HG03571 (cell line): ENCODE data around the gene PRR30.

Experiments
- ATAC-seq: cut with Tn5 transposase; IDR thresholded peaks from one replicate; pipeline ENCODE4 v1.9.1; 2021; ENCODE audit not compliant: unreplicated experiment

The PRR30 gene

DNA sequence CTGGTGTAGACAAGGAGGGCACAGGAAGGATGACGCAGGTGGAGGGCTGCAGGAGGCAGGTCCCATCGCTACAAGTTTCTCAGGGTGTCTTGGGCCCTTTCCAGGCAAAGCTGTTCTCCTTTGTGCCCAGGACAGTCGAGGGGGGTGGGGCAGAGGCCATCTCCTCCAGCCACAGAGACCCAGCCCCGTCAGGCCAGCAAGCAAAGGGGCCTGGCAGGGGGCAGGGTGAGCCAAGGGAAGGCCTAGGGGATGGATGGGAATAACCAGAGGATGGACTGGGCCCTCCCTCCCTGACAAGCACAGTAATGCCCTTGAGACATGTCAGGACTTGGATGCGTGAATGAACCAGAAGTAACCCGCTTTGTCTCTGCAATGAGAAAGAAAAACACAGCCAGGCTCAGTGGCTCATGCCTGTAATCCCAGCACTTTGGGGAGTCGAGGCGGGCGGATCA lies 15.9 kb upstream of the PRR30 start:
- no peak for ATAC-seq

DNA sequence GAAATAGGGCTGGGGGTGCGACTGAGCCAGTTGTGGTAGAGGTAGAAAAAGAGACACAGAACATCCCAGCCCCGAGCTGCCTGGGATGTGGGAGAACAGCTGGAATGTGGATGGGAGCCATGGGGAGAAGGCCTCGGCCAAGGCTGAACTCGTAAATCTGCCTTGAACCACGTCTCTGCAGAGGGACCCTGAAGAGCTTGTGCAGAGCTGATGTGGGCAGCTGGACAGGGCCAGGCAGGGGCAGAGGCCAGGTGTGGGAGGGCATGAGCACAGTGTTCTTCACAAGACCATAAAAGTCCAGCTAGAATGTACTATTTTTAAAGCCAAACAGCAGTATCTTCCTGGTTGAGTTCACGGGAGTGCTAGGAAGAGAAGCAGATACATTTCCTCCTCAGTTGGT lies 15.3 kb upstream of the PRR30 start:
- no peak for ATAC-seq

DNA sequence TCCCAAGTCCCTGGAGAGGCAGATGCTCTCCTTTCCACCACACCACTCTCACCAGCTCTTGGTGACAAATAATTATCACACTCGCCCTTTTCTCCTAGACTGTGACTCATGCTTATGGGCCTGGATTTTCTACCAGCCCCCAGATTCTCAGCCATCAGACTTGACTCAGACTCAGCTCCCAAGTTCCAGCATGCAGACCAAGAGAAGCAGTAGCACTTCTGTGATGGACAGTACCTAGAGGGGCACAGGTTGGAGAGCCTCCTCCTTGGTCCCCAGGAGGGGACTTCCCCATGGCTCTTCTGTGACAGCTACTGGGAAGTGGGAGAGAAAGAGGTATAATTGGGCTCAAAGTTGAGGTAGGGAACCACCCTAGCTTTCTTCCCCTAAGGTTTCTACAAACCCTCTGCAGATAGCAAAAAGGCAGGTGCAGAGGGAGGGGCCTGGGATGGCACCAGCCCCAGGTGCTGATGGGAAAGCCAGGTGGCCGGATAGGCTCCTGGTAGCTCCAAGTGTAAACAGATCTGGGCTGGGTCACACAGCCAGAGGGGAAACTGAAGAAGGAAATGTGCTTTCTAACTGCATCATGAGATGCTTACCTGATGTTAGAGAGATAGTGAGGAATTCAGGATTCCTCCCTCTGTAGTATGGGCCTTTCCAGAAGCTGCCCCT lies 13.7 kb upstream of the PRR30 start:
- no peak for ATAC-seq

DNA sequence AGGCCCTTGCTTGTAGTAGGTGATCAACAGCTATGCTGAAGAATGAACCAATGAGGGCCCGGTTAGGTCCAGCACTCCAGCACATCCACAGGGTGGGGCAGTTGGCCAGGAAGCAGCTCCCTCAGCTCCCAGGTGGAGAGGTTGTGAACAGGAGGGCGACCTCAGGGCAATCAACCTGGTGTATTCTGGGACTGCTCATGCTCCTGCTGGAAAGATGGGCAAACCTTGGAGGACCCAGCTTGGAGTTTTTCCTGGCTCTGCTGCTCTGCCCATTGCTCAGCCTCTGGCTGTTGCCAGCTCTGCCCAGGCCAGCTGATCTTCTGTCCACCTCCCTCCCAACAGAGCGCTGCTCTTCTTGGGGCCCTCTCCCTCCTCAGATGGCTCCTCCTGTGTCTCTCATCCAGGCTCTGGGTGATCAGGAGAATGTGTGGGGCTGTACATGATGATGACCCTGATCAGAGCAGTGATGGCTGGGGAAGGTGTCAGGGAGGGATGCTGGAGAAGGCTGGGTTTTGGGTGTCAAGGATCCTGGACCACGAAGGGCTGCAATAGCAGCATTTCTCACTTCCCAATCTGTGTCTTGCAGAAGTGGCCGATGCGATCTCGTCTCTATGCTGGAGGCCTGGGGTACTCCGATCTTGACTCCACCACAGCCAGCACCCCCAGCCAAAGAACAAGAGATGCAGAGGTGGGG lies 13.0 kb upstream of the PRR30 start:
- ATAC-seq = no peak

DNA sequence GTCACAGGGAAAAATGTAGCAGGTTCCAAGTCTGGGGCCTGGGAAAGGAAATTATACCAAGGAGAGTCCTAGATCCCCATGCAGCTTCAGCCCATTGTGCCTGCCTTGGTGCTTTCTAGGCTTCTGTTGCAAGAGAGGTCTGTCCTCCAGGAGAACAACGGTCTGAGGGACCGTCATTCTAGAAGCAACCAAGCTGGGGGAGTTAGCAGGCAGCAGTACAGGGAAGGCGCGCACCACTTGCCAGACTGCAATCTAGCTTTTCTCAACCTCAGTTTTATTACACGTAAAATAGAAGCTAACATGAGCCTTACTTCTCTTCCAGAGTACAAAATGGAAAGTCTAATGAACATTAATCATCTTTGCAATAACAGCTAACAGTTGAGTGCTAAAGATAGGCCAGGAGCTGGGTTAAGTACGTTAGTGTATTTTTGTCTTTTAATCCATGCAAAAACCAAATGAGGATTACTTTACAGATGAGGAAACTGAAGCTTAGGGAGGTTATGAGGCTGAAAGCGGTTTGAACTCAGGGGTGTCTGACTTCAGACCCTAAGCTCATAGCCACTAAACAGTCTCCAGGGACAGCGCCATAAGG lies 11.5 kb upstream of the PRR30 start:
- no peak for ATAC-seq

DNA sequence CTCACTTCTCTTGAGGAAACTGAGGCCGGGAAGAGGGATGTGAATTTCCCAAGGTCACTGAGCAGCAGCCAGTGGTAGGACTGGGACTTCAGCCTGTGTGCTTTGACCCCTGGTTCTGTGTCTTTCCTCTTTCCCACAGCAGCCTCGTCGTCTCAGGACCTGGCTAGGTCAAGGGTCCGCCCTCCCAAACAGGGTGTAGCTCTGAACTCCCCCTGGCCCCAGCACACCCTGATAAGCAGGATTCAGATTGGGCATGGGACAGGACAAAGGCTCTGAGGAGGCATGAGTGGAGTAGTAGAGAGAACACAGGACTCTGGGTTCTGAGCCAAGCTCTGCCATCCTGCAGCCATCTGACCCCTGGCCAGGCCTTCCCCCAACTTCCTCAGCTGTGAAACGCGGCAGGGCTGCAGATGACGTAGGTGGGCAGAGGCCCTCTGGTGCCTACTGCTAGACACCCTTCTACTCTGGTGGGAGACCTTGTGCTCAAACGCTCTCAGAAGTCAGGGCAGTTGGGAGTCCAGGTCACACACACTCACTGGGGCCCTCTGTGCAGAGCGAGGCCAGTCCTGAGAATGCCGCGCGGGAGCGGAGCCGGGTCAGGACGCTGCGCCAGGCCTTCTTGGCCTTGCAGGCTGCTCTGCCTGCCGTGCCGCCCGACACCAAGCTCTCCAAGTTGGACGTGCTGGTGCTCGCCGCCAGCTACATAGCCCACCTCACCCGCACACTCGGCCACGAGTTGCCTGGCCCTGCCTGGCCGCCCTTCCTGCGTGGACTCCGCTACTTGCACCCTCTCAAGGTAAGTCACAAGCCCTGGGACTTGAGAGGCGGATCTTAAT lies 10.6 kb upstream of the PRR30 start:
- no peak for ATAC-seq

DNA sequence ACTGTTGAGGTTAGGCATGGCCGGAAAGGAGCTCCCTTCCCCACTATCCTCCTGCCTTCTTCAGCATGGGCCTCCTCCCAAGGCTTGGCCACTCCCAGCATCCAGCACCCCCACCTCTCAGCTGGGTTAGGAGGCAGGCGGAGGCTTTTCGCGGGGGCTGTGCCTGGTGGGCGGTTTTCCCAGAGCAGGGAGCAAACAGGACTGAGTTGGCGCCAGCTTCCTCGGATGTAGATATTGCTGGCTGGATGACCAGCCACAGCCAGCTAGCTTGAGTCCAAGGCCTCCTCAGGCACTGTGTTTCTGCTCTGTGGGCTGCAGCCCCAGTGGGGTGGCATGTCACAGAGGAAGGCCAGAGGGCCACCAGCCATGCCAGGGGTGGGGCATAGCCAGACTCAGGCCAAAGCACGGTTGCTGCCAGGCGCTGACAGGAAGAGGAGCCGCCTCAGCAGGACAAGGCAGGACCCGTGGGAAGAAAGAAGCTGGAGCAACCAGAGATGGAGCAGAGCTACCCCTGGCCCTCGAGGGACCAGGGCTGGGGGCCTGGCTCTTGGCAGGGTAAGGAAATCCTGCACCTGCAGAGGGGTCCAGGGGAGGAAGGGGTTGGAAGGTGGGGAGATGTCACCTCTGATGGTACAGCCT lies 9.7 kb upstream of the PRR30 start, which contains the start of gene TCF23:
TCF23 (plus strand) TSS at position 204 of the 639 bp plus-strand sequence; CDS start at position 334, 130 bp downstream.
- ATAC-seq = no peak

DNA sequence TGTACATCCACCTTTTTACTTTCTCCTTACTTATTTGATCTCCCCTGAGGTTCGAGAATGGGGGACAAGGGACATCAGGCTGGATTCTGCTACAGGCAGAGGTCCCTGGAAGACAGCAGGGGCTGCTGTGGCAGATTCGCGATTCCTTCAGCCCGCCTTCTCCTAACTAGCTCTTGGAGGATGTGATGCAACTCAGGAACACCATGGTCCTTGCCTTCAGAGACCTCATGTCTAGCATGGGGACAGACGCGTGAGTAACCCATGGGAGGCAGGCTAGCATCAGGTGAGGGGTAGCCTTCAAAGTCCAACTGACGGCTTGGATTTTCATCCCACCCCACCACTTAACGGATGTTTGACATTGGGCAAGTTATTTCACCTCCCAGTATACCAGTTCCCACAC lies 8.7 kb upstream of the PRR30 start:
- ATAC-seq = no peak

DNA sequence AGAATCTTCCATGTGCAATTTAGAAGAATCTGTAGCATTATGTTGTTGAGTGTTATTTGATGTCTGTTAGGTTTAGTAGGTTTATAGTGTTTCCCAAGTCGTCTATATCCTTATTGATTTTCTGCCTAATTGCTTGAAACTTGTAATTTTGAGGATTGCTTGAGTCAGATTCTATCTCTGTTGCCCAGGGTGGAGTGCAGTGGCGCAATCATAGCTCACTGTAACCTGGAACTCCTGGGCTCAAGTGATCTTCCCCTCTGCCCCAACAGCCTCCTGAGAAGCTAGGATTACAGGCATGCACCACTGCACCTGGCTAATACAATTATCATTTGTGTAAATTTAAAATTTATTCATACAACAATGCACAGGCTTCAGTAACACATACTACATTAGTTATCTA lies 6.5 kb upstream of the PRR30 start:
- no peak for ATAC-seq

DNA sequence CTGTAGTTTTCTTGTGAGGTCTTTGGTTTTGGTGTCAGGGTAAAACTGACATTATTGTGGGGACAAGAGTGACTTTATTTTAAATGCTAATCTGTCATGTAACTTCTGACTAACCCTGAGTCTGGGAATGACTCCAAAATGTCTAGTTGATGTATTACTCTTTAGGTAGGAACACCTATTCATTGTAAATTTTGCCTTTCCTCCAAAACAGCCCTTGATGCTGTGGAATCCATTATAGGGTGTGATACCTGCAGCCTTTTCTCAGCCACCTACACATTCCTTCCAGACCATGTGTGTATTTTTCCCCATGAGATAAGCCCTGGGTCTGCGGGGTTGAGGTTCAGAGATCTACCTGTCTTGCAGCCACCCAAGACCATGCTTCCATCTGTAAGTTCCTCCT lies 4.1 kb upstream of the PRR30 start:
- ATAC-seq = no peak

DNA sequence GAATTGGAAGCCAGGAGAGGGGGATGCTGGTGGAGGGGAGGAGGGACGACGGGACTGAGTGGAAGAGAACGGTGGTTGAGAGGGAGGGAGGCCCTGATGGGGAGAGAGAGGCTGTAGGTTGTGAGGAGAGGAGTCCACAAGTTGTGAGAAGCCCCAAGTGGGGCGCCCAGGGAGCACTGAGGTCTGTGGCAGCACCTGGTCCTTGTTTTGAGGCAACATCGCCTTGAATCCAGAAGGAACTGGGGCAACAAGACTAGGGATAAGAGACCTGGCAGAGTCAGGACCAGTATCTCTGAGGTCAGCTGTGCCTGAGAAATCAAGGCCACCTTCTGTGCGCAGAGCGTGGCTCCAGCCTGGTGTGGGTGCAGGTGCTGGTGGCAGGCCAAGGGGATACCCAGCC lies 1.1 kb downstream of the PRR30 start:
- ATAC-seq = no peak

DNA sequence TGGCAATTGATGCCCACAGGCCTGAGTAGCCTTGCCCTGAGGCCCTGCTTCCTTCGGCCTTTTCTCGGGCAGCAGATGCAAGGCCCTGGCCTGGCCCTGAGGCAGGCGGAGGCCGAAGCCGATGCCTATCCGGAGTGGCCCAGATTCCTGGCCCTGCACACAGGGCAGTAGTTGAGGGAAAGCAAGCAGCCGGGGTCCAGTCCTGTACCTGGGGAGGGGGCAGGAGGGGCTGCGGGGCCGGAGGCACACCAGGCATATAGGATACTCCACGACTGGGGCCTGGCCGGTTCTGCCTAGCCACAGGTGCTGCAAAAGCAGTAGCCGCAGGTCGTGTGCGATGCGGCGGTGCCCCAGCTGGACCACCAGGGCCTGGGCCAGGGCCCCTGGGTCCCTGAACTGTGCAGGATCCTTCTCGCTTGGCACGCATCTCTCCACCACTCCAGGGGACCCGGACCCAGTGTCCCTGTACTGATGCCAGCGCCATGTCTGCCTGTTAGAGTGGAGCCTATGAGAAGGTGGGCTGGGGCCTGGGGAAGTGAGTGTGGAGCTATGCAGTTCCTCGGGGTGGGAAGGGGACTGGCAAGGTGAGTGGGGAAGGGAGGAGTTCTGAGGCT lies 1.8 kb downstream of the PRR30 start:
- no peak for ATAC-seq

DNA sequence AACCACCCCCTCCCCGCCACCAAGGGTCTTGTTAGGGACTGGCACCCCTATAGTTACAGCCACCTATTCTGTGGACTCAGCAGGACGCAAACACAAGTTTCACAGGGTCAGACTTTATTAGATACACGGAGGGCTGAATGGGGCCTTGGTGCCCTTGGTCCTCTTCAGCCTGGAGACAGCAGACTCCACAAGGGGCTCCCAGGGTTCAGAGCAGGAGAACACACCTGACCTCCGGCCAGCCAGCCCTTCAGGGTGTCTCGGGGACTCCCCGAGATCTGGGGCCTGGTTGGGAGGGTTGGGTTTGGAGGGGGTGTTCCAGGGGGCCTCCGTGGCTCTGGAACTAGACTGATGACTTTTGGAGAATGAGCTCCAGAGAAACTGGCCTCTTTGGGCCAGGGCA lies 2.5 kb downstream of the PRR30 start:
- no peak for ATAC-seq

DNA sequence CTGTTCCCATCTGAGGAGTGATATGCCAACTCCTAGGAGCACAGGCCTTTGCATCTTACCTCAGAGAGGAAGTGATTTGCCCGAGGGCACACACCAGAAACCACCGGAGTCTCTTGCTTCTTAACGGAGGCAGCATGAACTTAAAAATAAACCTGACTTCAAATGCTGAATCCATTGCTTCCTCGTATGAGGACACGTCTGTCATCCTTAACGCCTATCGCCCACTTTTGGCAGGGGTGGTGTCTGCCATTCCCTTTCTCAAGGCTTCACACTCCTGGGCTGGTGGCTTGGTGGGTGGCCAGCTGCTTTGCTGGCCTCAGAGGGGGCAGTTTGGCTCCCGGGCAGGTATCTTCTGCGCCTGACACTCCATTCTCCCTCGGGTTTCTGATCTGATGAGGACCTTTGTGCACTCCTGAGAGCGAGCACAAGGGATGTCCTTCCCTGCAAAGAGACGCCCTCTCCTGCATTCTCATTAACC lies 3.7 kb downstream of the PRR30 start:
- ATAC-seq = no peak

DNA sequence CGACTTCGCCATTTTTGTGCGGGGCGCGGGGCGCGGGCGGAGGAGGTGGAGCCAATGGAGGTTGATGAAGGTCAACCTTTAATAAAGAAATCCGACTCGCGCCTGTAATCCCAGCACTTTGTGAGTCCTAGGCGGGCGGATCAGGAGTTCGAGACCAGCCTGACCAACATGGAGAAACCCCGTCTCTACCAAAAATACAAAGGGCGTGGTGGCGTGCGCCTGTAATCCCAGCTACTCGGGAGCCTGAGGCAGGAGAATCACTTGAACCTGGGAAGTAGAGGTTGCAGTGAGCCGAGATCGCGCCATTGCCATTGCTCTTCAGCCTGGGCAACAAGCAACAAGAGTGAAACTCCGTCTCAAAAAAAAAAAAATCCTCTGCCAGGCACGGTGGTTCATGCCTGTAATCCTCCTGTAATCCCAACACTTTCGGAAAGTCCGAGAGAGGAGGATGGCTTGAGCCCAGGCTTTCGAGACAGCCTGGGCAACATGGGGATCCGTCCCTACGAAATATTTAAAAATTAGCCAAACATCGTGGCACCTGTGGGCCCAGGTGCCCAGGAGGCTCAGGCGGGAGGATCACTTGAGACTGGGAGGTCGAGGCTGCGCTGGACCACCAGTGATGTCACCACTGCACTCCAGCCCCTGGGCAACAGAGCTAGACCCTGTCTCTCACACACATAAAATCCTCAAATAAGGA lies 4.3 kb downstream of the PRR30 start:
- no peak for ATAC-seq

DNA sequence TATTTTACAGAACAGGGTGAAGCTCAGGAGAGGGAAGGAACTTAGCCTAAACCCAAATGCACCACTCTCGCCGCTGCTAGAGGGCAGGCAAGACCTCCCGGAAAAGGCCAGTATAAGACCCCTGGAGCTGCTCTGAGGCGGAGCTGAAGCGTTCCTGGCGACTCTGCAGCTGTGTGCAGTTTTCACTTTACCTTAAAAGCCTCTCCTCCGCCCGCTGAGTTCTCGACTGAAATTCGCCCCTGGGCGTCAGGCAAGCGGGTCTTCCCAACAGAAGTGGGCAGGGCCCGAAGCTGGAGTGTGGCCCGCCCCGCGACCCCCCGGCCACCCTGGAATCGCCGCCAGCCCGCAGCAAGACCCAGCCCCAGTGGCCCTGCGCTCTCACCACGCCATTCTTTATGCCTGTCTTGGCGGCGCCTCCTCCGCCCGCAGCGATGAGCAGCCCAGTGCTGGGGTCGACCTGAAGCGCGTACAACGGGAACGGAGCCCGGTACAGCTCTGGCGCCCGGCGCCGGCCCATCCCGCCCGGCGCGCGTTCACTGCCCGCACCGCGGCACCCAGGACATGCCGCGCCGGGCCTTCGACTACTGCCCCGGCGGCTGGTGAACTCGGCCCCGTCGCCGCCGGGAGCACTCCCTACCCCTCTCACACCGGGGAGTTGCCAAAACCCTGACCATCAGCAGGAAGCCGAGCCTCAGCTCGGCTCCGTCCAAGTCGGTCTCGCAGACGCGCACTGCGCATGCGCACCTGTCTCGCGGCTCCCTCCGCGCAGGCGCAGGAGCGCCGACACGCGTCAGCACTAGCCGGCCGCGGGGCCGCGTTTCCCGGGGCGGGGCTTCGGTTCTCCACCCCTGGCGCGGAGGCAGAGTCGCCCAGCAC lies 5.1 kb downstream of the PRR30 start, which contains the start of gene PREB:
PREB (minus strand) TSS at position 732 of the 876 bp plus-strand sequence; CDS start at position 517, 215 bp downstream.
- peak; percentile 85 for ATAC-seq

DNA sequence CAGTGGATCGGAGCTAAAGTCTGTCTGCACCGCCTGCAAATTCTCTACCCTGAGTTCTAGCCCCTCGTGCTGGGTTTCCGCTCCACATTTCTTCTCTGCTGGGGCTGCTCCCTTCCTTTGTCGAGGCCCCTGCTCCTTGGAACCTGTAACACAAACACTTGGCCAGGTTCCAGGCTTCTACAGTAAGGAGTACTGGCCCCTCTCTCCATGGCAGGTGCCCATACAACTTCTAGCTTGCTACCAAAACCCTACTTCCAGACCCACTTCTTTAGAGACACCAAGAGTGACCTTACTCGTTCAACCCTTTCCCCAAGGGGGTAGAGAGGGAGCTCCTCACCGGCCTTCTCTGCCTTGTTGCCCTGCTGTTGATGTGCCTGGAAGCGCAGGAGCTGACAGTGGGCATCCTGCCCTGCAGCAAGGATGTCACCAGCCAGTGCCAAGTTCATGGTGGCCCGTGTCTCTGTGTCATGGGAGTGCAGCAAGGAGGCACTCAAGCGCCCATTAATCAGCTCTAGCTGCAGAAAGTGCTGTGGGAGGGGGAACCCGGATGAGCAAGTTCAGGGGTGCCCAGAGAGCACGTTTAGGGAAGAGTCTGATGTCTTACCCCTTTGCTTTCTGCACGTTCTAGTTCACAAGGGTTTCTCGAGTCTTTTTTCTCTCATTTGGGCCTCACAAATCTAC lies 5.9 kb downstream of the PRR30 start:
- ATAC-seq = no peak

DNA sequence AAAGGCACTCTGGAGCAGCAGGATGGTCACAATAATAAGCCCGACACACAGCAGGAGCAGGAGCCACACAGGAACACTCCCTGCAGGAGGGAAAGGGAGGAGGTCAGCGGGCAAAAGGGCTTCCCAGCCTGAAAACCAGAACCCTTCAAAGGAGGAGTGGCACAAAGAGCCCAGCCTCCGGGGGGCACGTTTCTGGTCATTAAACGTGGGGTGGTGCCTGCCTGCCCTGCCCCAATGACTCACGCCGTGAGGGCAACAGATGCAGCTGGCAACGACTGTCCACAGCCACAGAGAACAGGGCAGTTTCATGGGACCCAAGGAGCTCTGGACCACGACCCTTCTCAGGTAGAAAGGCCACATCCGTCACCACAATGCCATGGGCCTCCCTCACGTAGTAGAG lies 7.8 kb downstream of the PRR30 start:
- no peak for ATAC-seq
